ENCODE results near the gene ZNRF3. TPM values are rescaled to one million over a fixed set of nuclear protein-coding genes. Genes with fewer than 3 reads are reported as not detected.

Gene ZNRF3
- total and polyA plus RNA-seq, 9 donors, result 5.5 to 8.7 (median 8.1) TPM

- 92% methylated on average over 1 of the region's 4 CpGs for WGBS (ENCODE audit: insufficient coverage)
- H3K9me3 ChIP-seq (replicated peaks; ENCODE audit: control insufficient read depth, low read depth, low read length), result no peaks in the 10 kb centered on the region
- no peaks in the 10 kb centered on the region for H3K27me3 ChIP-seq (ENCODE audit: control insufficient read depth, insufficient read depth, low read length)
- H3K4me1 ChIP-seq (ENCODE audit: control insufficient read depth, insufficient read depth, low read length), result peaks cover 5% of the 10 kb centered on the region
- H3K27ac ChIP-seq (ENCODE audit: low read length), result no peak overlapping the region
- no peaks in the 10 kb centered on the region for H3K36me3 ChIP-seq (ENCODE audit: control insufficient read depth, insufficient read depth, low read length)
- no peak overlapping the region for H3K4me3 ChIP-seq (ENCODE audit: low read length)
- no peak for DNase-seq
Observed at GRCh38 chr22:29018293-29019189, 135.2 kb downstream of the ZNRF3 start.

- H3K4me1 ChIP-seq (ENCODE audit: control insufficient read depth, insufficient read depth, low read length), result no peaks in the 10 kb centered on the region
- H3K27ac ChIP-seq (ENCODE audit: low read length), result no peak overlapping the region
- WGBS (ENCODE audit: insufficient coverage), result no CpG with 5 or more reads among the region's 6 CpGs
- H3K9me3 ChIP-seq (replicated peaks; ENCODE audit: control insufficient read depth, low read depth, low read length), result no peaks in the 10 kb centered on the region
- H3K4me3 ChIP-seq (ENCODE audit: low read length), result no peak overlapping the region
- no peak for DNase-seq
- H3K27me3 ChIP-seq (ENCODE audit: control insufficient read depth, insufficient read depth, low read length), result no peaks in the 10 kb centered on the region
- H3K36me3 ChIP-seq (ENCODE audit: control insufficient read depth, insufficient read depth, low read length), result peaks cover 6% of the 10 kb centered on the region
Observed at GRCh38 chr22:29022101-29022817, 138.9 kb downstream of the ZNRF3 start.

GRCh38 chr22:29023172-29023796 lies 139.9 kb downstream of the ZNRF3 start:
- Histone ChIP-seq H3K9me3 (replicated peaks; ENCODE audit: control insufficient read depth, low read depth, low read length) (no peaks in the 10 kb centered on the region), H3K27ac (ENCODE audit: low read length) (no peak overlapping the region), H3K27me3 (ENCODE audit: control insufficient read depth, insufficient read depth, low read length) (no peaks in the 10 kb centered on the region), H3K4me1 (ENCODE audit: control insufficient read depth, insufficient read depth, low read length) (no peaks in the 10 kb centered on the region), H3K4me3 (ENCODE audit: low read length) (no peak overlapping the region), H3K36me3 (ENCODE audit: control insufficient read depth, insufficient read depth, low read length) (peaks cover 6% of the 10 kb centered on the region)
- WGBS (ENCODE audit: insufficient coverage), result 48% methylated on average over 3 of the region's 3 CpGs
- no peak for DNase-seq

GRCh38 chr22:29026579-29026978 lies 143.2 kb downstream of the ZNRF3 start:
- H3K4me3 ChIP-seq (ENCODE audit: low read length), result no peak overlapping the region
- DNase-seq, result no peak
- H3K4me1 ChIP-seq (ENCODE audit: control insufficient read depth, insufficient read depth, low read length), result peaks cover 17% of the 10 kb centered on the region
- H3K9me3 ChIP-seq (replicated peaks; ENCODE audit: control insufficient read depth, low read depth, low read length), result no peaks in the 10 kb centered on the region
- 83% methylated on average over 1 of the region's 3 CpGs for WGBS (ENCODE audit: insufficient coverage)
- H3K36me3 ChIP-seq (ENCODE audit: control insufficient read depth, insufficient read depth, low read length), result peaks cover 6% of the 10 kb centered on the region
- H3K27ac ChIP-seq (ENCODE audit: low read length), result no peak overlapping the region
- H3K27me3 ChIP-seq (ENCODE audit: control insufficient read depth, insufficient read depth, low read length), result peaks cover 2% of the 10 kb centered on the region

GRCh38 chr22:29028468-29028867 lies 145.1 kb downstream of the ZNRF3 start:
- H3K27me3 ChIP-seq (ENCODE audit: control insufficient read depth, insufficient read depth, low read length), result peaks cover 2% of the 10 kb centered on the region

GRCh38 chr22:29029202-29030000 lies 146.0 kb downstream of the ZNRF3 start:
- DNase-seq, result no peak
- Histone ChIP-seq H3K9me3 (replicated peaks; ENCODE audit: control insufficient read depth, low read depth, low read length) (no peaks in the 10 kb centered on the region), H3K36me3 (ENCODE audit: control insufficient read depth, insufficient read depth, low read length) (peaks cover 6% of the 10 kb centered on the region), H3K4me1 (ENCODE audit: control insufficient read depth, insufficient read depth, low read length) (peaks cover 29% of the 10 kb centered on the region), H3K27me3 (ENCODE audit: control insufficient read depth, insufficient read depth, low read length) (peaks cover 2% of the 10 kb centered on the region), H3K27ac (ENCODE audit: low read length) (no peak overlapping the region), H3K4me3 (ENCODE audit: low read length) (no peak overlapping the region)
- no CpG with 5 or more reads among the region's 9 CpGs for WGBS (ENCODE audit: insufficient coverage)

More at GRCh38 chr22:29028468-29028867, 145.1 kb downstream of the ZNRF3 start:
- Histone ChIP-seq H3K9me3 (replicated peaks; ENCODE audit: control insufficient read depth, low read depth, low read length) (no peaks in the 10 kb centered on the region), H3K4me3 (ENCODE audit: low read length) (no peak overlapping the region), H3K4me1 (ENCODE audit: control insufficient read depth, insufficient read depth, low read length) (peaks cover 29% of the 10 kb centered on the region), H3K36me3 (ENCODE audit: control insufficient read depth, insufficient read depth, low read length) (peaks cover 6% of the 10 kb centered on the region), H3K27ac (ENCODE audit: low read length) (no peak overlapping the region)
- DNase-seq, result no peak
- WGBS (ENCODE audit: insufficient coverage), result 94% methylated on average over 2 of the region's 4 CpGs

GRCh38 chr22:29030016-29030617 lies 146.7 kb downstream of the ZNRF3 start:
- peaks cover 6% of the 10 kb centered on the region for H3K36me3 ChIP-seq (ENCODE audit: control insufficient read depth, insufficient read depth, low read length)
- H3K4me1 ChIP-seq (ENCODE audit: control insufficient read depth, insufficient read depth, low read length), result peaks cover 29% of the 10 kb centered on the region
- WGBS (ENCODE audit: insufficient coverage), result 16% methylated on average over 8 of the region's 20 CpGs
- H3K4me3 ChIP-seq (ENCODE audit: low read length), result peak overlapping the region; percentile 18
- no peaks in the 10 kb centered on the region for H3K9me3 ChIP-seq (replicated peaks; ENCODE audit: control insufficient read depth, low read depth, low read length)
- peak overlapping the region; percentile 3 for H3K27ac ChIP-seq (ENCODE audit: low read length)
- DNase-seq, result no peak
- peaks cover 2% of the 10 kb centered on the region for H3K27me3 ChIP-seq (ENCODE audit: control insufficient read depth, insufficient read depth, low read length)

GRCh38 chr22:29030618-29031226 lies 147.3 kb downstream of the ZNRF3 start:
- peaks cover 6% of the 10 kb centered on the region for H3K36me3 ChIP-seq (ENCODE audit: control insufficient read depth, insufficient read depth, low read length)
- H3K4me1 ChIP-seq (ENCODE audit: control insufficient read depth, insufficient read depth, low read length), result peaks cover 29% of the 10 kb centered on the region
- peaks cover 2% of the 10 kb centered on the region for H3K27me3 ChIP-seq (ENCODE audit: control insufficient read depth, insufficient read depth, low read length)
- peak overlapping the region; percentile 18 for H3K4me3 ChIP-seq (ENCODE audit: low read length)
- 5% methylated on average over 26 of the region's 32 CpGs for WGBS (ENCODE audit: insufficient coverage)
- H3K27ac ChIP-seq (ENCODE audit: low read length), result peak overlapping the region; percentile 67
- no peaks in the 10 kb centered on the region for H3K9me3 ChIP-seq (replicated peaks; ENCODE audit: control insufficient read depth, low read depth, low read length)
- peak; percentile 83 for DNase-seq
